Measurements from ENCODE around the gene CNGA2. TPM values are rescaled to one million over a fixed set of nuclear protein-coding genes. Genes with fewer than 3 reads are reported as not detected.

Gene CNGA2
- total RNA-seq, 1 donor from 2014 or later, result not detected

- no peaks in the 10 kb centered on the region for H3K36me3 Mint-ChIP-seq (ENCODE audit: low read depth)
- DNase-seq (ENCODE audit: low spot score), result no peak
- intact Hi-C loops (cut with micrococcal nuclease), result no loop called here
- no peaks in the 10 kb centered on the region for H3K9me3 Mint-ChIP-seq
- H3K27me3 Mint-ChIP-seq (ENCODE audit: low read depth), result no peaks in the 10 kb centered on the region
- H3K4me3 Mint-ChIP-seq (ENCODE audit: low read depth), result no peak overlapping the region
- no peak overlapping the region for H3K27ac Mint-ChIP-seq
- no peaks in the 10 kb centered on the region for H3K4me1 Mint-ChIP-seq (ENCODE audit: low read depth)
These were observed 7.8 kb downstream of the CNGA2 start for GRCh38 chrX:151742311-151742710.

- no peaks in the 10 kb centered on the region for H3K36me3 Mint-ChIP-seq (ENCODE audit: low read depth)
- intact Hi-C loops (cut with micrococcal nuclease), result no loop called here
- H3K27me3 Mint-ChIP-seq (ENCODE audit: low read depth), result no peaks in the 10 kb centered on the region
- no peak for DNase-seq (ENCODE audit: low spot score)
- no peaks in the 10 kb centered on the region for H3K4me1 Mint-ChIP-seq (ENCODE audit: low read depth)
- no peak overlapping the region for H3K4me3 Mint-ChIP-seq (ENCODE audit: low read depth)
- H3K27ac Mint-ChIP-seq, result no peak overlapping the region
- no peaks in the 10 kb centered on the region for H3K9me3 Mint-ChIP-seq
These were observed 9.3 kb downstream of the CNGA2 start for GRCh38 chrX:151743651-151744470.

GRCh38 chrX:151745651-151746050, 11.1 kb downstream of the CNGA2 start:
- intact Hi-C loops (cut with micrococcal nuclease), result no loop called here
- H3K9me3 Mint-ChIP-seq, result no peaks in the 10 kb centered on the region
- H3K4me3 Mint-ChIP-seq (ENCODE audit: low read depth), result no peak overlapping the region
- H3K27me3 Mint-ChIP-seq (ENCODE audit: low read depth), result no peaks in the 10 kb centered on the region
- no peaks in the 10 kb centered on the region for H3K4me1 Mint-ChIP-seq (ENCODE audit: low read depth)
- no peak for DNase-seq (ENCODE audit: low spot score)
- H3K27ac Mint-ChIP-seq, result no peak overlapping the region
- no peaks in the 10 kb centered on the region for H3K36me3 Mint-ChIP-seq (ENCODE audit: low read depth)

GRCh38 chrX:151746502-151746901, 12.0 kb downstream of the CNGA2 start:
- Mint-ChIP-seq H3K4me3 (ENCODE audit: low read depth) (no peak overlapping the region), H3K9me3 (no peaks in the 10 kb centered on the region), H3K4me1 (ENCODE audit: low read depth) (no peaks in the 10 kb centered on the region), H3K36me3 (ENCODE audit: low read depth) (no peaks in the 10 kb centered on the region), H3K27ac (no peak overlapping the region), H3K27me3 (ENCODE audit: low read depth) (no peaks in the 10 kb centered on the region)
- DNase-seq (ENCODE audit: low spot score), result no peak
- intact Hi-C loops (cut with micrococcal nuclease), result no loop called here

- H3K36me3 Mint-ChIP-seq (ENCODE audit: low read depth), result no peaks in the 10 kb centered on the region
These were observed 16.0 kb downstream of the CNGA2 start for GRCh38 chrX:151750511-151750910.

GRCh38 chrX:151752847-151753246, 18.3 kb downstream of the CNGA2 start:
- Mint-ChIP-seq H3K27ac (no peak overlapping the region), H3K9me3 (no peaks in the 10 kb centered on the region), H3K4me3 (ENCODE audit: low read depth) (no peak overlapping the region), H3K27me3 (ENCODE audit: low read depth) (no peaks in the 10 kb centered on the region), H3K36me3 (ENCODE audit: low read depth) (no peaks in the 10 kb centered on the region), H3K4me1 (ENCODE audit: low read depth) (no peaks in the 10 kb centered on the region)
- no peak for DNase-seq (ENCODE audit: low spot score)
- intact Hi-C loops (cut with micrococcal nuclease), result no loop called here

More at GRCh38 chrX:151750511-151750910, 16.0 kb downstream of the CNGA2 start:
- DNase-seq (ENCODE audit: low spot score), result no peak
- no peak overlapping the region for H3K27ac Mint-ChIP-seq
- H3K4me1 Mint-ChIP-seq (ENCODE audit: low read depth), result no peaks in the 10 kb centered on the region
- no peak overlapping the region for H3K4me3 Mint-ChIP-seq (ENCODE audit: low read depth)
- H3K9me3 Mint-ChIP-seq, result no peaks in the 10 kb centered on the region
- intact Hi-C loops (cut with micrococcal nuclease), result no loop called here
- H3K27me3 Mint-ChIP-seq (ENCODE audit: low read depth), result no peaks in the 10 kb centered on the region

- H3K27ac Mint-ChIP-seq, result no peak overlapping the region
- H3K4me3 Mint-ChIP-seq (ENCODE audit: low read depth), result no peak overlapping the region
- no peak for DNase-seq (ENCODE audit: low spot score)
- H3K27me3 Mint-ChIP-seq (ENCODE audit: low read depth), result no peaks in the 10 kb centered on the region
- H3K9me3 Mint-ChIP-seq, result no peaks in the 10 kb centered on the region
- intact Hi-C loops (cut with micrococcal nuclease), result no loop called here
- no peaks in the 10 kb centered on the region for H3K36me3 Mint-ChIP-seq (ENCODE audit: low read depth)
- H3K4me1 Mint-ChIP-seq (ENCODE audit: low read depth), result no peaks in the 10 kb centered on the region
These were observed 18.9 kb downstream of the CNGA2 start for GRCh38 chrX:151753313-151754046.

- DNase-seq (ENCODE audit: low spot score), result no peak
- H3K4me1 Mint-ChIP-seq (ENCODE audit: low read depth), result no peaks in the 10 kb centered on the region
- H3K27ac Mint-ChIP-seq, result no peak overlapping the region
- no peak overlapping the region for H3K4me3 Mint-ChIP-seq (ENCODE audit: low read depth)
- intact Hi-C loops (cut with micrococcal nuclease), result no loop called here
- no peaks in the 10 kb centered on the region for H3K36me3 Mint-ChIP-seq (ENCODE audit: low read depth)
- H3K9me3 Mint-ChIP-seq, result no peaks in the 10 kb centered on the region
- no peaks in the 10 kb centered on the region for H3K27me3 Mint-ChIP-seq (ENCODE audit: low read depth)
These were observed 19.5 kb downstream of the CNGA2 start for GRCh38 chrX:151754047-151754429.

GRCh38 chrX:151754641-151755215, 20.2 kb downstream of the CNGA2 start:
- intact Hi-C loops (cut with micrococcal nuclease), result no loop called here
- no peaks in the 10 kb centered on the region for H3K27me3 Mint-ChIP-seq (ENCODE audit: low read depth)
- DNase-seq (ENCODE audit: low spot score), result no peak
- H3K4me3 Mint-ChIP-seq (ENCODE audit: low read depth), result no peak overlapping the region
- no peaks in the 10 kb centered on the region for H3K9me3 Mint-ChIP-seq
- H3K27ac Mint-ChIP-seq, result no peak overlapping the region
- H3K36me3 Mint-ChIP-seq (ENCODE audit: low read depth), result no peaks in the 10 kb centered on the region
- no peaks in the 10 kb centered on the region for H3K4me1 Mint-ChIP-seq (ENCODE audit: low read depth)

GRCh38 chrX:151759041-151759708, 24.6 kb downstream of the CNGA2 start:
- H3K4me1 Mint-ChIP-seq (ENCODE audit: low read depth), result no peaks in the 10 kb centered on the region
- H3K4me3 Mint-ChIP-seq (ENCODE audit: low read depth), result no peak overlapping the region
- DNase-seq (ENCODE audit: low spot score), result no peak
- no peak overlapping the region for H3K27ac Mint-ChIP-seq
- intact Hi-C loops (cut with micrococcal nuclease), result no loop called here
- H3K27me3 Mint-ChIP-seq (ENCODE audit: low read depth), result no peaks in the 10 kb centered on the region
- no peaks in the 10 kb centered on the region for H3K36me3 Mint-ChIP-seq (ENCODE audit: low read depth)
- no peaks in the 10 kb centered on the region for H3K9me3 Mint-ChIP-seq

- Mint-ChIP-seq H3K27ac (no peak overlapping the region), H3K4me3 (ENCODE audit: low read depth) (no peak overlapping the region), H3K9me3 (no peaks in the 10 kb centered on the region), H3K4me1 (ENCODE audit: low read depth) (no peaks in the 10 kb centered on the region), H3K36me3 (ENCODE audit: low read depth) (no peaks in the 10 kb centered on the region), H3K27me3 (ENCODE audit: low read depth) (no peaks in the 10 kb centered on the region)
- DNase-seq (ENCODE audit: low spot score), result no peak
- intact Hi-C loops (cut with micrococcal nuclease), result no loop called here
These were observed 28.3 kb downstream of the CNGA2 start for GRCh38 chrX:151762802-151763201.

GRCh38 chrX:151763711-151764110, 29.2 kb downstream of the CNGA2 start:
- H3K4me1 Mint-ChIP-seq (ENCODE audit: low read depth), result no peaks in the 10 kb centered on the region
- H3K27me3 Mint-ChIP-seq (ENCODE audit: low read depth), result no peaks in the 10 kb centered on the region
- no peaks in the 10 kb centered on the region for H3K9me3 Mint-ChIP-seq
- no peak overlapping the region for H3K27ac Mint-ChIP-seq
- no peak overlapping the region for H3K4me3 Mint-ChIP-seq (ENCODE audit: low read depth)
- no peaks in the 10 kb centered on the region for H3K36me3 Mint-ChIP-seq (ENCODE audit: low read depth)
- no peak for DNase-seq (ENCODE audit: low spot score)
- intact Hi-C loops (cut with micrococcal nuclease), result no loop called here

- H3K27me3 Mint-ChIP-seq (ENCODE audit: low read depth), result no peaks in the 10 kb centered on the region
- H3K27ac Mint-ChIP-seq, result no peak overlapping the region
- H3K9me3 Mint-ChIP-seq, result no peaks in the 10 kb centered on the region
- no peaks in the 10 kb centered on the region for H3K36me3 Mint-ChIP-seq (ENCODE audit: low read depth)
- DNase-seq (ENCODE audit: low spot score), result no peak
- intact Hi-C loops (cut with micrococcal nuclease), result no loop called here
- H3K4me1 Mint-ChIP-seq (ENCODE audit: low read depth), result no peaks in the 10 kb centered on the region
- no peak overlapping the region for H3K4me3 Mint-ChIP-seq (ENCODE audit: low read depth)
These were observed 30.5 kb downstream of the CNGA2 start for GRCh38 chrX:151765026-151765425.
